SU-DHL-6 (cell line): ENCODE results near the gene TNKS1BP1.

ENCODE experiments used
- CTCF ChIP-seq: fragments of 200-600 bp; sonication (generic); IDR thresholded peaks from one replicate; pipeline ENCODE4 v1.5.1; 2017; ENCODE audit warnings: antibody characterized with exemption, mild to moderate bottlenecking, low read length, moderate library complexity; ENCODE audit not compliant: insufficient read depth, poor library complexity, severe bottlenecking
- EZH2phosphoT487 ChIP-seq: fragments of 200-600 bp; sonication (generic), shearing (Covaris generic); conservative IDR thresholded peaks from 2 replicates; pipeline ENCODE4 v1.6.1; 2018; ENCODE audit warnings: mild to moderate bottlenecking, antibody characterized with exemption, low read length, moderate library complexity, mixed read lengths

GRCh38 chr11:57301711-57302423 is 22.9 kb downstream of the TNKS1BP1 start:
- TF ChIP-seq CTCF (no peak), EZH2phosphoT487 (no peak)
